GM21529 (cell line): Measurements from ENCODE around the gene KISS1R.

Experiments
- ATAC-seq: cut with Tn5 transposase; IDR thresholded peaks from one replicate; pipeline ENCODE4 v1.9.1; 2021; ENCODE audit not compliant: unreplicated experiment

The KISS1R gene

GRCh38 chr19:966485-967088, 49.5 kb downstream of the KISS1R start:
- ATAC-seq = no peak
